ENCODE results near the gene SH3PXD2A. TPM values are rescaled to one million over a fixed set of nuclear protein-coding genes. Genes with fewer than 3 reads are reported as not detected.

The SH3PXD2A gene
- total and polyA plus RNA-seq, 7 experiments from 2014 or later: 0.54 to 20.5 (median 9.9) TPM

GRCh38 chr10:103568505-103568904, 286.9 kb downstream of the SH3PXD2A start:
- POLR2A ChIA-PET: no interaction called here

GRCh38 chr10:103566536-103566935, 288.8 kb downstream of the SH3PXD2A start:
- peaks cover 0 to 3% (median 0%) of the 10 kb centered on the region in 11 donors for H3K9me3 Mint-ChIP-seq
- ATAC-seq (no peak), DNase-seq (no peak)
- peaks cover 0 to 6% (median 0%) of the 10 kb centered on the region in 5 donors for H3K27me3 Mint-ChIP-seq
- ChIA-PET CTCF (interaction anchor here (0.6 kb wide), 2 partner anchors 15 to 30 kb away, joined by 3 read pairs; no protein-coding TSS in a partner anchor), POLR2A (no interaction called here)
- Histone ChIP-seq H3K9me3 (ENCODE audit: control insufficient read depth in 2 of 3, low read length in 3 of 3) (no peaks in the 10 kb centered on the region), H3K4me3 (ENCODE audit: low read length) (no peak overlapping the region), H3K36me3 (ENCODE audit: control insufficient read depth in 2 of 3, insufficient read depth in 3 of 3, low read length in 3 of 3) (no peaks in the 10 kb centered on the region), H3K4me1 (ENCODE audit: control insufficient read depth in 2 of 2, insufficient read depth in 2 of 2, low read length in 2 of 2) (no peaks in the 10 kb centered on the region), H3K27me3 (ENCODE audit: control insufficient read depth in 2 of 2, insufficient read depth in 2 of 2, low read length in 2 of 2) (no peaks in the 10 kb centered on the region), H3K27ac (ENCODE audit: low read depth, low read length) (no peak overlapping the region)
- H3K4me1 Mint-ChIP-seq: peaks cover 0 to 2% (median 0%) of the 10 kb centered on the region in 7 donors
- no peaks in the 10 kb centered on the region for H3K36me3 Mint-ChIP-seq
- H3K4me3 Mint-ChIP-seq: no peak overlapping the region
- intact Hi-C loops (cut with micrococcal nuclease): no loop called here
- no peak overlapping the region for H3K27ac Mint-ChIP-seq

More at GRCh38 chr10:103568505-103568904, 286.9 kb downstream of the SH3PXD2A start:
- ATAC-seq (no peak), DNase-seq (no peak)
- Mint-ChIP-seq H3K9me3 (no peaks in the 10 kb centered on the region), H3K4me3 (no peak overlapping the region), H3K27me3 (peaks cover 0 to 5% (median 0%) of the 10 kb centered on the region in 5 donors), H3K36me3 (no peaks in the 10 kb centered on the region), H3K27ac (peak overlapping the region in 1 of 9 donors; percentile 56), H3K4me1 (peaks cover 0 to 2% (median 0%) of the 10 kb centered on the region in 7 donors)
- no peak overlapping the region for H3K4me3 ChIP-seq (ENCODE audit: low read length)
- H3K9me3 ChIP-seq (ENCODE audit: control insufficient read depth in 2 of 3, low read length in 3 of 3): no peaks in the 10 kb centered on the region
- intact Hi-C loops (cut with micrococcal nuclease): no loop called here
- no peak overlapping the region for H3K27ac ChIP-seq (ENCODE audit: low read depth, low read length)
- CTCF ChIA-PET: no interaction called here
- no peaks in the 10 kb centered on the region for H3K27me3 ChIP-seq (ENCODE audit: control insufficient read depth in 2 of 2, insufficient read depth in 2 of 2, low read length in 2 of 2)
- no peaks in the 10 kb centered on the region for H3K36me3 ChIP-seq (ENCODE audit: control insufficient read depth in 2 of 3, insufficient read depth in 3 of 3, low read length in 3 of 3)
- H3K4me1 ChIP-seq (ENCODE audit: control insufficient read depth in 2 of 2, insufficient read depth in 2 of 2, low read length in 2 of 2): no peaks in the 10 kb centered on the region

GRCh38 chr10:103564776-103565520, 290.4 kb downstream of the SH3PXD2A start:
- ChIA-PET POLR2A (no interaction called here), CTCF (no interaction called here)
- peaks cover 0 to 2% (median 0%) of the 10 kb centered on the region in 7 donors for H3K4me1 Mint-ChIP-seq
- intact Hi-C loops (cut with micrococcal nuclease): no loop called here
- ATAC-seq (peak; percentile 55), DNase-seq (peak in 1 of 9 donors; percentile 63)
- no peaks in the 10 kb centered on the region for H3K36me3 Mint-ChIP-seq
- Histone ChIP-seq H3K36me3 (ENCODE audit: control insufficient read depth in 2 of 3, insufficient read depth in 3 of 3, low read length in 3 of 3) (no peaks in the 10 kb centered on the region), H3K4me3 (ENCODE audit: low read length) (no peak overlapping the region), H3K4me1 (ENCODE audit: control insufficient read depth in 2 of 2, insufficient read depth in 2 of 2, low read length in 2 of 2) (no peaks in the 10 kb centered on the region), H3K27ac (ENCODE audit: low read depth, low read length) (no peak overlapping the region), H3K9me3 (ENCODE audit: control insufficient read depth in 2 of 3, low read length in 3 of 3) (no peaks in the 10 kb centered on the region), H3K27me3 (ENCODE audit: control insufficient read depth in 2 of 2, insufficient read depth in 2 of 2, low read length in 2 of 2) (no peaks in the 10 kb centered on the region)
- no peak overlapping the region for H3K4me3 Mint-ChIP-seq
- H3K27me3 Mint-ChIP-seq: peaks cover 0 to 9% (median 1%) of the 10 kb centered on the region in 5 donors
- H3K9me3 Mint-ChIP-seq: peaks cover 0 to 11% (median 0%) of the 10 kb centered on the region in 11 donors
- no peak overlapping the region for H3K27ac Mint-ChIP-seq

- H3K9me3 ChIP-seq (ENCODE audit: control insufficient read depth in 2 of 3, low read length in 3 of 3): no peaks in the 10 kb centered on the region
- Mint-ChIP-seq H3K4me3 (no peak overlapping the region), H3K27me3 (peaks cover 0 to 16% (median 3%) of the 10 kb centered on the region in 5 donors), H3K9me3 (peaks cover 0 to 11% (median 0%) of the 10 kb centered on the region in 11 donors), H3K36me3 (no peaks in the 10 kb centered on the region), H3K27ac (no peak overlapping the region), H3K4me1 (peaks cover 0 to 2% (median 0%) of the 10 kb centered on the region in 7 donors)
- ChIA-PET CTCF (interaction anchor here (0.6 kb wide), 1 partner anchor 239 kb away, joined by 3 read pairs; no protein-coding TSS in a partner anchor), POLR2A (no interaction called here)
- no peaks in the 10 kb centered on the region for H3K36me3 ChIP-seq (ENCODE audit: control insufficient read depth in 2 of 3, insufficient read depth in 3 of 3, low read length in 3 of 3)
- no peaks in the 10 kb centered on the region for H3K27me3 ChIP-seq (ENCODE audit: control insufficient read depth in 2 of 2, insufficient read depth in 2 of 2, low read length in 2 of 2)
- H3K27ac ChIP-seq (ENCODE audit: low read depth, low read length): no peak overlapping the region
- DNase-seq (no peak), ATAC-seq (no peak)
- H3K4me1 ChIP-seq (ENCODE audit: control insufficient read depth in 2 of 2, insufficient read depth in 2 of 2, low read length in 2 of 2): no peaks in the 10 kb centered on the region
- no peak overlapping the region for H3K4me3 ChIP-seq (ENCODE audit: low read length)
- intact Hi-C loops (cut with micrococcal nuclease): no loop called here
Measured at GRCh38 chr10:103564116-103564501, 291.3 kb downstream of the SH3PXD2A start.

GRCh38 chr10:103563231-103564115, 291.9 kb downstream of the SH3PXD2A start:
- ChIA-PET CTCF (interaction anchor here (0.6 kb wide), 1 partner anchor 239 kb away, joined by 3 read pairs; no protein-coding TSS in a partner anchor), POLR2A (interaction anchor here (0.9 kb wide), 1 partner anchor 18 kb away, joined by 3 read pairs; no protein-coding TSS in a partner anchor)
- Mint-ChIP-seq H3K4me1 (peaks cover 0 to 5% (median 0%) of the 10 kb centered on the region in 7 donors), H3K27ac (no peak overlapping the region), H3K9me3 (peaks cover 0 to 11% (median 0%) of the 10 kb centered on the region in 11 donors), H3K4me3 (no peak overlapping the region), H3K27me3 (peaks cover 3 to 23% (median 9%) of the 10 kb centered on the region in 5 donors), H3K36me3 (no peaks in the 10 kb centered on the region)
- intact Hi-C loops (cut with micrococcal nuclease): no loop called here
- no peaks in the 10 kb centered on the region for H3K36me3 ChIP-seq (ENCODE audit: control insufficient read depth in 2 of 3, insufficient read depth in 3 of 3, low read length in 3 of 3)
- H3K4me3 ChIP-seq (ENCODE audit: low read length): no peak overlapping the region
- ATAC-seq (no peak), DNase-seq (no peak)
- H3K9me3 ChIP-seq (ENCODE audit: control insufficient read depth in 2 of 3, low read length in 3 of 3): no peaks in the 10 kb centered on the region
- H3K27me3 ChIP-seq (ENCODE audit: control insufficient read depth in 2 of 2, insufficient read depth in 2 of 2, low read length in 2 of 2): no peaks in the 10 kb centered on the region
- H3K4me1 ChIP-seq (ENCODE audit: control insufficient read depth in 2 of 2, insufficient read depth in 2 of 2, low read length in 2 of 2): no peaks in the 10 kb centered on the region
- no peak overlapping the region for H3K27ac ChIP-seq (ENCODE audit: low read depth, low read length)

- intact Hi-C loops (cut with micrococcal nuclease): no loop called here
- H3K9me3 Mint-ChIP-seq: peaks cover 0 to 11% (median 0%) of the 10 kb centered on the region in 11 donors
- H3K36me3 Mint-ChIP-seq: no peaks in the 10 kb centered on the region
- no peaks in the 10 kb centered on the region for H3K36me3 ChIP-seq (ENCODE audit: control insufficient read depth in 2 of 3, insufficient read depth in 3 of 3, low read length in 3 of 3)
- no peaks in the 10 kb centered on the region for H3K27me3 ChIP-seq (ENCODE audit: control insufficient read depth in 2 of 2, insufficient read depth in 2 of 2, low read length in 2 of 2)
- no peak overlapping the region for H3K27ac Mint-ChIP-seq
- POLR2A ChIA-PET: interaction anchor here (0.9 kb wide), 1 partner anchor 19 kb away, joined by 3 read pairs; no protein-coding TSS in a partner anchor
- peaks cover 0 to 5% (median 0%) of the 10 kb centered on the region in 7 donors for H3K4me1 Mint-ChIP-seq
- ATAC-seq: no peak
- H3K4me3 Mint-ChIP-seq: no peak overlapping the region
- no peak for DNase-seq
- CTCF ChIA-PET: no interaction called here
- no peaks in the 10 kb centered on the region for H3K9me3 ChIP-seq (ENCODE audit: control insufficient read depth in 2 of 3, low read length in 3 of 3)
- no peaks in the 10 kb centered on the region for H3K4me1 ChIP-seq (ENCODE audit: control insufficient read depth in 2 of 2, insufficient read depth in 2 of 2, low read length in 2 of 2)
- H3K27ac ChIP-seq (ENCODE audit: low read depth, low read length): no peak overlapping the region
- H3K4me3 ChIP-seq (ENCODE audit: low read length): no peak overlapping the region
- peaks cover 7 to 29% (median 15%) of the 10 kb centered on the region in 5 donors for H3K27me3 Mint-ChIP-seq
Measured at GRCh38 chr10:103562383-103562782, 293.0 kb downstream of the SH3PXD2A start.
